Hematopoietic multipotent progenitor cell treated with erythropoietin and hydrocortisone succinate and interleukin-3 and kit ligand, for 8 days (in vitro differentiated cells): ENCODE measurements around the gene ZBTB21.
"Not testable (repeated sequence)": the region's sequence is repeated elsewhere in the genome, so short reads cannot be mapped to it uniquely, and the experiment has no call there.

Experiments
- DNase-seq: peaks from one replicate; pipeline ENCODE4 v3.0.0-alpha.2; 2015

The ZBTB21 gene

GRCh38 chr21:41950941-41951351 lies 59.2 kb downstream of the ZBTB21 start:
- DNase-seq = no peak

DNA sequence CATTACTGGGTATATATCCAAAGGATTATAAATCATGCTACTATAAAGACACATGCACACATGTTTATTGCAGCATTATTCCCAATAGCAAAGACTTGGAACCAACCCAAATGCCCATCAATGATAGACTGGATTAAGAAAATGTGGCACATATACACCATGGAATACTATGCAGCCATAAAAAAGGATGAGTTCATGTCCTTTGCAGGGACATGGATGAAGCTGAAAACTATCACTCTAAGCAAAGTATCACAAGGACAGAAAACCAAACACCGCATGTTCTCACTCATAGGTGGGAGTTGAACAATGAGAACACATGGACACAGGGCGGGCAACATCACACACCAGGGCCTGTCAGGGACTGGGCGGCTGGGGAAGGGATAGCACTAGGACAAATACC lies 60.5 kb downstream of the ZBTB21 start:
- not testable (repeated sequence) for DNase-seq

DNA sequence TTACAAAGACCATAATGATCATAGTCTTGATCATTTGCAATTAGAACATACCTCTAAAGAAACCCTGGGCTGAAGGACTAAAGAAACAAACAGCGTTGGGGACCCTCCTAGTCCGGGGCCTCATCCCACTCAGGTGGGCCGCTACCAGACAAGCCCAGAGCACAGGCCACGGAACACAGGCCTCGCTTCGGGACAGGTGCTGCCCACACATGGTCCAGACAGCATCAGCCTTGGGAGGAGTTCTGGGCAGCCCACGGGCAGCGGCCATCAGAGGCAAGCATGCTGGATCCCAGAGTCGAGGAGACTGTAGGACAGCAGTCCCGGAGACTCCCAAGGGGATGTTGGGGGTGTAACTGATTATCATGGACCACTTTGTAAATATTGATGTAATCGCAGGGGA lies 61.3 kb downstream of the ZBTB21 start:
- no peak for DNase-seq

DNA sequence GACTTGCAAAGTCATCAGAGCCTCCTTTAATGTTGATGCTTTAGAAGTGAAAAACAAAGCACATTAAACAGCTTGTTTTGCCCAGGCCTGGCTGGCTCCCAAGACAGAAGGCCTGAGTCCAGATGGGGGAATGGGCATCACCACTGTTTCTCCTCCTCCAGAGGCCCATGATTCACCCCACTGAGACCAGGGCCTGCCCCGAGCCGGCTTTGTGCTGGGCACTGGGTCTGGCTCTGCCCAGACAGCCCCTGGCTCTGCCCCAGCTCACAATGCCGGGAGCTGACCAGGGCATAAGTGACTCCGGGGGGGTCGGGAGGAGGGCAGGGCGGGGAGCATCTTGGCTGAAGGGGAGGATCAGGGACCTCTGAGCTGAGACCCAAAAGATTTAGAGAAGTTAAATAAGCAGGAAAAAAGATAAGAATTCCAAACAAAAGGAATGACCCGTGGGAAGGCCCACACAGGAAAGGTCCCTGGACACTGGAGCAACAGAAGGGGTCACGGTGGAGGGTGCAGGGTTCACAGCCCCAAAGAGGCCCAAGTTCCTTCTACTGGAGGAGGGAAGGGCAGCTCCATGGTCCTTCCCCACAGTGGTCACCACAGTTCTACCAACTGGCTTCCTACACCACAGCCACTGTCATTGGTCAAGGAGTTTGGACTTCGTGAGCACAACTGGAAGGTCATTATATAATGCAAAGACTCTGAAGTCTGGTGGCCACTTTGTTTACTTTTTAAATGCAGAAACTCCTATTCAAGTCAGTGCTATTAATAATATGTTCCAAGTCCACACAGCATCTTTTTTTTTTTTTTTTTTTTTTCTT lies 61.9 kb downstream of the ZBTB21 start:
- DNase-seq = no peak

GRCh38 chr21:41945982-41946381 lies 64.2 kb downstream of the ZBTB21 start:
- DNase-seq = no peak

DNA sequence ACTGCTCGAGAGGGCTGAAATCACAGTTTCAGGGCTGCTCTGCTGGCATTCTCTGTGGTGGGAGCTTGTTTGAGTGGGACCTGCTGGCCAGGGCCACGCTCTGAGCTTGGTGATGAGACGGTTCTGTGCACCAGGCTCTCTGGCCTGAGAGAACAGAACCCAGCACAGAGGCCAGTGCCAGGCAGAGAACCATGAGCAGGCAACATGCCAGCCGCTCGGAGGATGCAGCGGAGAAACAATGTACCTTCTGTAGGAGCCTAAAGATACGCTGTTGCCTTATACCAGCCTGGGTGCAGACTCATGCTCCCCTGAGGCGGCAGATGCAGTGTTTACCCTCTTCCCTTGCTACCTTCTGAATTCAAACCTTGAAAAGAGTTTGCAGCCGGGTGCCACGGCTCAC lies 66.3 kb downstream of the ZBTB21 start:
- no peak for DNase-seq

- no peak for DNase-seq
These were observed 67.7 kb downstream of the ZBTB21 start for GRCh38 chr21:41942457-41942856.

- DNase-seq = no peak
These were observed 68.2 kb downstream of the ZBTB21 start for GRCh38 chr21:41941941-41942340.

DNA sequence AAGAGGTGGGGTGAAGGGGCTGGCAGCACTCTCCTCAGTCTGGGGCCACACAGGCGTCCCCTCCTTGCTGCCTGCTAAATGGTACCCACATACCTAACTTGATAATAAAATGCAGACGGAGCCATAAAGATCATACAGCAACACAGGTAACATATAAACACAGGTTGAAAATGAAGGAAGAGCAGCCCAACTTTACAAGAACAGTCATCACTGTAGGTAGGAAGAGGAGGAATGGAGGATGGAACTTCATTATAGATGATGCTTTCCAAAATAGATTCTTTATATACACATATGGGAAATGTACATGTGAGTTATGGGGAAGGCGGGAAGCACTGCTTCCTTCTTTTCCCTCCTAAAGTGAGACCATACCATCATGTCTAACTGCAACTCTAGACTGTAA lies 69.7 kb downstream of the ZBTB21 start:
- DNase-seq = no peak

DNA sequence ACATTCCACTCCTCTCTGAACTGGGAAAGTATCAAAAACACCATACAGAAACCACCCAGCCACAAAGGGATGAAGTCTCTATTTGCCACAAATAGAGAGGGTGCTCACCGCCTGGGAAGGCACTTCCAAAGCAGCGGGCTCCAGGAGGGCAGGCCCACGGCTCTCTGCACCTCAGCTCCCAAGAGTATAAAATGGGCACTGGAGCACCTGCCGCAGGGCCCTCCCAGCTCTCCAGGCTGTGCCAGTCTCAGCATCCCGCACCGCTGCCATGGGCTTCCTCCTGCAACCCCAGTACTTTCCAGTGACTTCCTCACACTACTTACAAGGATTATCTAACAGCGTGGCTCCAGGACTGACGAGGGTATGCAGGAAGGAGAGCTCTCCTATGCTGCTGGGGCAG lies 70.8 kb downstream of the ZBTB21 start:
- DNase-seq = no peak
